SU-DHL-6 (cell line): ENCODE data around the gene GPATCH3.

ENCODE experiments used
- EZH2phosphoT487 ChIP-seq: fragments of 200-600 bp; sonication (generic), shearing (Covaris generic); conservative IDR thresholded peaks from 2 replicates; pipeline ENCODE4 v1.6.1; 2018; ENCODE audit warnings: mild to moderate bottlenecking, antibody characterized with exemption, low read length, moderate library complexity, mixed read lengths
- TF ChIP-seq, protein P1 (sequence below): fragments of 200-600 bp; sonication (generic); IDR thresholded peaks from one replicate; pipeline ENCODE4 v1.5.1; 2017; ENCODE audit warnings: antibody characterized with exemption, mild to moderate bottlenecking, low read length, moderate library complexity; ENCODE audit not compliant: insufficient read depth, poor library complexity, severe bottlenecking

DNA sequence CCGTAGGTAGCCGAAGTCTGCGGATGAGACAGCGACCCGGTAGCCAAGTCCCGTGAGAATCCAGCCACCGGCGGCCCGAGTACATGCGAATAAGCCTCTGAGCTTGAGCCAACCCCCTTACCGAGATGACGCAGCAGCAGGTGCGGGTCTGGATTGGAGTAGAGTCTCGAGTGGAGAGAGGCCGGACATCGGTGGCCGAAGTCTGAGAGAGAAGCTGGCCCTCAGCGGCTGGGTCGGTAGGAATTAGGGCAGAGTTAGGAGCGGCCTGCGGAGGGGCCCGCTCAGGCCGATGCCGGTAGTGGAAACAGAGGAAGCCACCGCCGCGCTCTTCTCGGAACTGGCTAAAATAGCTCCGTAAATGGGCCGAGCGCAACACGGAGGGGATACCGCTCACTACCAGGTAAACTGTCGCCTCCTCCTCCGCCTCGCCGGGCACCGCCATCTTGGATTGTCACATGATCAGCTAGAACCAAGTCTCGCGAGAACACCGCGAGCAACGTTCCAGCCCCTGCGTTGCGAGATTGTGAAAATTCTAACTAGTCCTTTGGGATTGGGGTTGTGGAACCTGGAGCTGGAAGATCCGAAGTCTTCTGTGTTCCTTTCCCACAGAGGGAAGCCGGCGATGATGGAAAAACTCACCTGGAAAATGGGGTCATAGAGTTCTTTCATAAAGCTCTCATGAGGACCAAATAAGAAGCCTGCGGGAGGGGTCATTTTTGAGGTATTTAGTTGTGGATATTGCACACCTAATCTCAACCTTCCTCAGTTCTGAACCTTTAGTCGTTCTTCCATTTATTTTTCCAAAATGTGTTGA is at the start of gene GPATCH3:
- TF ChIP-seq, protein P1, sequence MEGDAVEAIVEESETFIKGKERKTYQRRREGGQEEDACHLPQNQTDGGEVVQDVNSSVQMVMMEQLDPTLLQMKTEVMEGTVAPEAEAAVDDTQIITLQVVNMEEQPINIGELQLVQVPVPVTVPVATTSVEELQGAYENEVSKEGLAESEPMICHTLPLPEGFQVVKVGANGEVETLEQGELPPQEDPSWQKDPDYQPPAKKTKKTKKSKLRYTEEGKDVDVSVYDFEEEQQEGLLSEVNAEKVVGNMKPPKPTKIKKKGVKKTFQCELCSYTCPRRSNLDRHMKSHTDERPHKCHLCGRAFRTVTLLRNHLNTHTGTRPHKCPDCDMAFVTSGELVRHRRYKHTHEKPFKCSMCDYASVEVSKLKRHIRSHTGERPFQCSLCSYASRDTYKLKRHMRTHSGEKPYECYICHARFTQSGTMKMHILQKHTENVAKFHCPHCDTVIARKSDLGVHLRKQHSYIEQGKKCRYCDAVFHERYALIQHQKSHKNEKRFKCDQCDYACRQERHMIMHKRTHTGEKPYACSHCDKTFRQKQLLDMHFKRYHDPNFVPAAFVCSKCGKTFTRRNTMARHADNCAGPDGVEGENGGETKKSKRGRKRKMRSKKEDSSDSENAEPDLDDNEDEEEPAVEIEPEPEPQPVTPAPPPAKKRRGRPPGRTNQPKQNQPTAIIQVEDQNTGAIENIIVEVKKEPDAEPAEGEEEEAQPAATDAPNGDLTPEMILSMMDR, result no peak
- no peak for TF ChIP-seq EZH2phosphoT487
